ENCODE data around the gene TMEM114.

The TMEM114 gene

GRCh38 chr16:8547762-8548161, 42.5 kb downstream of the TMEM114 start:
- no peak for DNase-seq

DNA sequence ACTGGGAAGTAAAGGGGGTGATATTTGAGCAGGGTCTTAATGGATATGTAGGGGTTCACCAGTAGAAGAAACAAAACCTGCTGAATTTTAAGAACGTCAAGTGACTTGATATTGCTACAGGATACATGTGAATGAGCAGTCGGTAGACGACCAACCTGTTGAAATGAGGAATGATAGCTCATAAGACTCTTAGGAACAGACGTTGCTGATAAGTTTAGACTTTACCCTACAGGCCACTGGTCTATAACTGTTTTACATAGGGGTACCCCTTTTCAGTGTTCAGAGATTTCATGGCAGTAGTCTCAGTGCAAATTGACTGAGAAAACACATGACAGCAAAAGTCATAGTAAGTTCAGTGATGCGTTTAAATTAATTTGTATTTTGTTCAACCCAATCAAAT, 45.9 kb downstream of the TMEM114 start:
- DNase-seq, result no peak

DNA sequence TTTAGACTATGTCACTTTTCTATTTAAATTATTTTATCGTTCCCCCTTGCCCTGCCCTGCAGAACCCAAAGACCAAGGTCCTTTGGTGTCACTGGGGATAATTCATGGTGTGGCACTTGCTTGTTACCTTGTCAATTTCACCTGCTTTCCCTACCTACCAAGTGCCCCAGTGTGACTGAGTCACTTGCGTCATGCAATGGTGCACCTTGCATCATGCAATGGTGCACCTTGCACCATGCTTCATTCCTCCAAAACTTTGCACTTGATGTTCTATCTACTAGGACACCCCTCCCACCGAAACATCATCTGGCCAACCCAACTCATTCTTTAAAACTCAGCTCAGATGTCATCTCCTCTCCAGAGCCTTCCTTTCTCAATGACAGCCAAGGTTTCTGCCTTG, 47.1 kb downstream of the TMEM114 start:
- DNase-seq, result no peak

DNA sequence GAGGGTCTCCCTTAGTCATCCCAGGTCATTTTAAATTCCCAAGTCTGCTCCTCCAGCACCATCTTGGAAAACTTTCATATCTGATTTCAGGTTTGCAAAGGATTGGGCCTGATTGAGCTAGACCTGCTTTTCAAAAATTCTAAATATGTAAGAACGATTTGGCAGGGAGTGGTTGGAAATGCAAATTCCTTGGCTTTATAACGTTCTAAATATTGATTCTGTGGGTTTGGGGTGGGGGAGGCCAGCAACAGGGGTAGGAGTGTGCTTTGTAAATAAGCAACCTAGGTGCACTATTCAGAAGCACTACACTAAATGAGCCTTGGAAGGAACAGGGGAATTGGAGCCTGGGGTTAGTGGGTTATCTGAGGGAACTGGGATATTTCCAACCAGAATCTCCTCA, 47.9 kb downstream of the TMEM114 start:
- no peak for DNase-seq

- DNase-seq, result no peak
Observed at GRCh38 chr16:8541868-8542267, 48.4 kb downstream of the TMEM114 start.

- DNase-seq, result no peak
Observed at GRCh38 chr16:8537691-8538342, 52.5 kb downstream of the TMEM114 start.

DNA sequence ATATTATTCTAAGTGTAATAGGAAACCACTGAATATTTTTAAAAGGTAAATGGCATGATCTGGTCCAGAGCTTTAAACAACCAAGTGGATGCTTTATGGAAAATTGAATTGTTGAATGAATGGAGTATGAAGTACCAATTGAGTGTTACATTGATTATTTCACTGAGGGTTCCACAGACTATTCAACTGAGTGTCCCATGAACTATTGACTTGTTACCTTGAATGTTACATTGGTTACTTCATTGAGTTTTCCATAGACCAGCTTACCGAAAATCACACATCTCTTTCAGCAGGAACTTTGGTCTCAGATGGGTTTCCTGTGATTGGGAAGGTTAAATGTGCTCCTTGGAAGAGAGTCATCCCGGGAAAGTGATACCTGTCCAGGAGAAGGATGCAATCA, 56.8 kb downstream of the TMEM114 start:
- no peak for DNase-seq

DNA sequence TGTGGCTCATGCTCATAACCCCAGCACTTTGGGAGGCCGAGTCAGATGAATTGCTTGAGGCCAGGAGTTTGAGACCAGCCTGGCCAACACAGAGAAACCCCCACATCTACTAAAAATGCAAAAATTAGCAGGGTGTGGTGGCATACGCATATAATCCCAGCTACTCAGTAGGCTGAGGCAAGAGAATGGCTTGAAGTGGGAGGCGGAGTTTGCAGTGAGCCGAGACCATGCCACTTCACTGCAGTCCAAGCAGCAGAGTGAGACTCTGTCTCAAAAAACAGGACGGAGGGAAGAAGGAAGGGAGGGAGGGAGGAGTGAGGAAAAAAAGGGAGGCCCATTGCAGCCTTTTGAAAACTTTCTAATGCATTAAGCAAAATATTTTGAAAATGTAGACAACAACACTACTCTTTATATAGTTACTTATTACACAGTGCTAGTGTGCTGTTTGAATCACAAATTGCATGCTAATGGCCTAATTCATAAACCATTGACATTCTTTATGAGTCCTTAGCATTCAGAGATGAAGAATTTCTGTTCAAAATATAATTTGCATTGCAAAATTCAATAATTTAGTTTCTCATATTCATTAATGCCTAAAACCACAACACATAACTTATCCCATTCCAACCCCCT, 59.4 kb downstream of the TMEM114 start:
- DNase-seq, result no peak

DNA sequence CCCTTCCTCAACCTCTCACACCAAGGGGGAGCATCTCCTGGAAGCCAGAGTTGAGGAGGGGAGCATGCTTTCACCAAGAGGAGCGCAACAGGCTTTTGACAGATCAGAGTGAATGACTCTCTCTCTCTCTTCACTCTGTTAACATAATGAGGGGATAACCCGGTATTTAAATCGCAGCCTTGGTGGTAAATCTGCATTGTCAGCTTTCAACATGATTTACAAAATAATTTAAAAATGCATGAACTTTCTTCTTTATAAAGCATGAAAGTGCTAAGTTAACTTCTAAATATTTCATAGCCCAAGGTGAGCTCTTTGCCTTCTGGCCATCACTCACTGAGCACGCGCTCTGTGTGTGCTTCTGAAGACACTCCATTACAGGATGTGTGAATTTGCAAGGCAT, 61.8 kb downstream of the TMEM114 start:
- no peak for DNase-seq

- no peak for DNase-seq
Observed at GRCh38 chr16:8523932-8524331, 66.4 kb downstream of the TMEM114 start.

GRCh38 chr16:8522757-8523156, 67.6 kb downstream of the TMEM114 start:
- no peak for DNase-seq

DNA sequence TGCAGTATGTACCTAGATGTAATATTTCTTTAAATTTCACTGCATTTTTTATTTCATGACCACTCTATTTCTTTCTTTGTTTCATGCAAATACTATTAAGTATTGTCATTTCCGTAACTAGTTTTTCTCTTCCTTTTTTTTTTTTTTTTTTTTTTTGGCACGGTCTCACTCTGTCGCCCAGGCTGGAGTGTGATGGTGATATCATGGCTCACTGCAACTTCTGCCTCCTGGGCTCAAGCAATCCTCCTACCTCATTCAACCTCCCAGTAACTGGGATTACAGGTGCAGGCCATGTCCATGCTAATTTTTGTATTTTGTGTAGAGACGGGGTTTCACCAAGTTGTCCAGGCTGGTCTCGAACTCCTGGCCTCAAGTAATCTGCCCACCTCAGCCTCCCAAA, 70.7 kb downstream of the TMEM114 start:
- no peak for DNase-seq

All from DMS79 treated with DMSO at 0.1 percent for 48 hours (cell line).